HepG2 (cell line): ENCODE data around the gene BST1. TPM values are rescaled to one million over a fixed set of nuclear protein-coding genes. Genes with fewer than 3 reads are reported as not detected.

Experiments used
- ARNTL ChIP-seq: sonication (generic); formaldehyde crosslinking; IDR thresholded peaks from 2 replicates; pipeline ENCODE4 v1.4.0; 2020; ENCODE audit warnings: mild to moderate bottlenecking, missing genetic modification reagents
- ESRRA ChIP-seq: sonication (generic); formaldehyde crosslinking; IDR thresholded peaks from 2 replicates; pipeline ENCODE4 v1.5.1; 2020; ENCODE audit warnings: mild to moderate bottlenecking, low read depth, missing genetic modification reagents
- SAP130 ChIP-seq: IDR thresholded peaks from 2 replicates; pipeline ENCODE4 v1.6.1; 2016; ENCODE audit warnings: low read depth
- ZNF180 ChIP-seq: sonication (generic); formaldehyde crosslinking; IDR thresholded peaks from 2 replicates; pipeline ENCODE4 v1.4.0; 2020; ENCODE audit warnings: low read depth, missing genetic modification reagents, borderline replicate concordance
- polyA plus RNA-seq, 8 experiments: library from polyadenylated mRNA; depleted of rRNA in 3 of 8; stranded (reverse) in 7 of 8; unstranded in 1 of 8; fragments of >200 nt; fragmentation: Illumina TruSeq in 4 of 8; extraction: Trizol in 4 of 8; gene quantifications; 2 replicates each; pipeline versions ENCODE4 v1.2.1 to v1.2.3, GENCODE V29; 2011 to 2016; ENCODE audit warnings: low read depth in 4 of 8, missing spikeins in 1 of 8, mixed read lengths in 1 of 8; ENCODE audit not compliant: insufficient read depth in 1 of 8
- total RNA-seq, 5 experiments: library from RNA; depleted of rRNA; stranded (reverse); fragments of >200 nt; fragmentation: Illumina TruSeq; extraction: Trizol; gene quantifications; 2 replicates each; pipeline ENCODE4 v1.2.3, GENCODE V29; 2016; ENCODE audit warnings: low read depth in 1 of 5
- TF ChIP-seq, protein P1 (sequence below): sonication (generic); formaldehyde crosslinking; IDR thresholded peaks from 2 replicates; pipeline ENCODE4 v1.5.1; 2020; ENCODE audit warnings: mild to moderate bottlenecking, missing genetic modification reagents, borderline replicate concordance
- TF ChIP-seq, protein P2 (sequence below): sonication (generic); formaldehyde crosslinking; IDR thresholded peaks from 2 replicates; pipeline ENCODE4 v1.4.0; 2020; ENCODE audit warnings: mild to moderate bottlenecking, missing genetic modification reagents, borderline replicate concordance
- TF ChIP-seq, protein P3 (sequence below): sonication (generic); formaldehyde crosslinking; IDR thresholded peaks from 2 replicates; pipeline ENCODE4 v1.5.0; 2020; ENCODE audit warnings: missing genetic modification reagents
- TF ChIP-seq, protein P4 (sequence below): sonication (generic); formaldehyde crosslinking; IDR thresholded peaks from 2 replicates; pipeline ENCODE4 v1.8.1; 2023; ENCODE audit warnings: mild to moderate bottlenecking, missing genetic modification reagents
- TF ChIP-seq, protein P5 (sequence below): sonication (generic); formaldehyde crosslinking; IDR thresholded peaks from 2 replicates; pipeline ENCODE4; 2020; ENCODE audit warnings: missing genetic modification reagents, mild to moderate bottlenecking, borderline replicate concordance
- TF ChIP-seq, protein P6 (sequence below), 2 experiments: sonication (generic) in 1 of 2; formaldehyde crosslinking in 1 of 2; IDR thresholded peaks; 2 replicates each; pipeline versions ENCODE4 v1.6.1 to v1.9.0; 2014 to 2022; ENCODE audit warnings: antibody characterized with exemption in 1 of 2, borderline replicate concordance in 1 of 2, inconsistent platforms in 1 of 2, low read depth in 1 of 2, missing genetic modification reagents in 1 of 2

BST1 gene
- total and polyA plus RNA-seq, 2 of the 13 experiments (the other 11 are each of a cell fraction or from before 2014, with no cell fraction given), result 0.09 to 0.49 TPM

DNA sequence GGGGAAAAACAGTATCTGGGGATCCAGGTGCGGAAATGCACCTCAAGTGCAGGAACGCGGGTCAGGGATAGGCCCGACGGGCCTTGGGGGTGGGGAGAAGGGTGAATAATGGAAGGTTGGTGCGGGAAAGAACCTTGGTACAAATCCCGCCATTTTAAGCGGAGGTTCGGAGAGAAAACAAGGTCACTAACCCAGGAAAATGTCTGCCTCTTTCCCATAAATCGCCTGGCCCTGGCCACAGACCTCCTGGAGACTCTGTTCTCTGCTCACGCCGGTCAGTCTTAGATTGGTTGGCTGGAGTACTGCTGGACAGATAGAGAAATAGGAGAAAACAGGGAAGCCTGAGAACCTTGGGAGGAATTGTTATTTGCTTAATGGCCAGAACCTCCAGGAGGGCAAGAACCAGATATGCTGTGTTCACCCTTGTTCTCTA lies 46.8 kb upstream of the BST1 start (continued):
- no peak for TF ChIP-seq ARNTL (CRISPR knock-in tag)
- no peak for TF ChIP-seq ESRRA (CRISPR knock-in tag)
- no peak for TF ChIP-seq ZNF180 (CRISPR knock-in tag)
- TF ChIP-seq, protein P1, sequence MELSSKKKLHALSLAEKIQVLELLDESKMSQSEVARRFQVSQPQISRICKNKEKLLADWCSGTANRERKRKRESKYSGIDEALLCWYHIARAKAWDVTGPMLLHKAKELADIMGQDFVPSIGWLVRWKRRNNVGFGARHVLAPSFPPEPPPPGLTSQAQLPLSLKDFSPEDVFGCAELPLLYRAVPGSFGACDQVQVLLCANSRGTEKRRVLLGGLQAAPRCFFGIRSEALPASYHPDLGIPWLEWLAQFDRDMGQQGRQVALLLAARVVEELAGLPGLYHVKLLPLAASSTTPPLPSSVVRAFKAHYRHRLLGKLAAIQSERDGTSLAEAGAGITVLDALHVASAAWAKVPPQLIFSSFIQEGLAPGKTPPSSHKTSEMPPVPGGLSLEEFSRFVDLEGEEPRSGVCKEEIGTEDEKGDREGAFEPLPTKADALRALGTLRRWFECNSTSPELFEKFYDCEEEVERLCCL (CRISPR knock-in tag), result no peak
- TF ChIP-seq, protein P2, sequence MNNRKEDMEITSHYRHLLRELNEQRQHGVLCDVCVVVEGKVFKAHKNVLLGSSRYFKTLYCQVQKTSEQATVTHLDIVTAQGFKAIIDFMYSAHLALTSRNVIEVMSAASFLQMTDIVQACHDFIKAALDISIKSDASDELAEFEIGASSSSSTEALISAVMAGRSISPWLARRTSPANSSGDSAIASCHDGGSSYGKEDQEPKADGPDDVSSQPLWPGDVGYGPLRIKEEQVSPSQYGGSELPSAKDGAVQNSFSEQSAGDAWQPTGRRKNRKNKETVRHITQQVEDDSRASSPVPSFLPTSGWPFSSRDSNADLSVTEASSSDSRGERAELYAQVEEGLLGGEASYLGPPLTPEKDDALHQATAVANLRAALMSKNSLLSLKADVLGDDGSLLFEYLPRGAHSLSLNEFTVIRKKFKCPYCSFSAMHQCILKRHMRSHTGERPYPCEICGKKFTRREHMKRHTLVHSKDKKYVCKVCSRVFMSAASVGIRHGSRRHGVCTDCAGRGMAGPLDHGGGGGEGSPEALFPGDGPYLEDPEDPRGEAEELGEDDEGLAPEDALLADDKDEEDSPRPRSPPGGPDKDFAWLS (CRISPR knock-in tag), result no peak
- TF ChIP-seq, protein P3, sequence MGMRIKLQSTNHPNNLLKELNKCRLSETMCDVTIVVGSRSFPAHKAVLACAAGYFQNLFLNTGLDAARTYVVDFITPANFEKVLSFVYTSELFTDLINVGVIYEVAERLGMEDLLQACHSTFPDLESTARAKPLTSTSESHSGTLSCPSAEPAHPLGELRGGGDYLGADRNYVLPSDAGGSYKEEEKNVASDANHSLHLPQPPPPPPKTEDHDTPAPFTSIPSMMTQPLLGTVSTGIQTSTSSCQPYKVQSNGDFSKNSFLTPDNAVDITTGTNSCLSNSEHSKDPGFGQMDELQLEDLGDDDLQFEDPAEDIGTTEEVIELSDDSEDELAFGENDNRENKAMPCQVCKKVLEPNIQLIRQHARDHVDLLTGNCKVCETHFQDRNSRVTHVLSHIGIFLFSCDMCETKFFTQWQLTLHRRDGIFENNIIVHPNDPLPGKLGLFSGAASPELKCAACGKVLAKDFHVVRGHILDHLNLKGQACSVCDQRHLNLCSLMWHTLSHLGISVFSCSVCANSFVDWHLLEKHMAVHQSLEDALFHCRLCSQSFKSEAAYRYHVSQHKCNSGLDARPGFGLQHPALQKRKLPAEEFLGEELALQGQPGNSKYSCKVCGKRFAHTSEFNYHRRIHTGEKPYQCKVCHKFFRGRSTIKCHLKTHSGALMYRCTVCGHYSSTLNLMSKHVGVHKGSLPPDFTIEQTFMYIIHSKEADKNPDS (CRISPR knock-in tag), result no peak
- TF ChIP-seq, protein P4, sequence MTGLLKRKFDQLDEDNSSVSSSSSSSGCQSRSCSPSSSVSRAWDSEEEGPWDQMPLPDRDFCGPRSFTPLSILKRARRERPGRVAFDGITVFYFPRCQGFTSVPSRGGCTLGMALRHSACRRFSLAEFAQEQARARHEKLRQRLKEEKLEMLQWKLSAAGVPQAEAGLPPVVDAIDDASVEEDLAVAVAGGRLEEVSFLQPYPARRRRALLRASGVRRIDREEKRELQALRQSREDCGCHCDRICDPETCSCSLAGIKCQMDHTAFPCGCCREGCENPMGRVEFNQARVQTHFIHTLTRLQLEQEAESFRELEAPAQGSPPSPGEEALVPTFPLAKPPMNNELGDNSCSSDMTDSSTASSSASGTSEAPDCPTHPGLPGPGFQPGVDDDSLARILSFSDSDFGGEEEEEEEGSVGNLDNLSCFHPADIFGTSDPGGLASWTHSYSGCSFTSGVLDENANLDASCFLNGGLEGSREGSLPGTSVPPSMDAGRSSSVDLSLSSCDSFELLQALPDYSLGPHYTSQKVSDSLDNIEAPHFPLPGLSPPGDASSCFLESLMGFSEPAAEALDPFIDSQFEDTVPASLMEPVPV (CRISPR knock-in tag), result 0 out of 2 replicates have a peak, but pooled peaks have one; percentile 9
- TF ChIP-seq, protein P5, sequence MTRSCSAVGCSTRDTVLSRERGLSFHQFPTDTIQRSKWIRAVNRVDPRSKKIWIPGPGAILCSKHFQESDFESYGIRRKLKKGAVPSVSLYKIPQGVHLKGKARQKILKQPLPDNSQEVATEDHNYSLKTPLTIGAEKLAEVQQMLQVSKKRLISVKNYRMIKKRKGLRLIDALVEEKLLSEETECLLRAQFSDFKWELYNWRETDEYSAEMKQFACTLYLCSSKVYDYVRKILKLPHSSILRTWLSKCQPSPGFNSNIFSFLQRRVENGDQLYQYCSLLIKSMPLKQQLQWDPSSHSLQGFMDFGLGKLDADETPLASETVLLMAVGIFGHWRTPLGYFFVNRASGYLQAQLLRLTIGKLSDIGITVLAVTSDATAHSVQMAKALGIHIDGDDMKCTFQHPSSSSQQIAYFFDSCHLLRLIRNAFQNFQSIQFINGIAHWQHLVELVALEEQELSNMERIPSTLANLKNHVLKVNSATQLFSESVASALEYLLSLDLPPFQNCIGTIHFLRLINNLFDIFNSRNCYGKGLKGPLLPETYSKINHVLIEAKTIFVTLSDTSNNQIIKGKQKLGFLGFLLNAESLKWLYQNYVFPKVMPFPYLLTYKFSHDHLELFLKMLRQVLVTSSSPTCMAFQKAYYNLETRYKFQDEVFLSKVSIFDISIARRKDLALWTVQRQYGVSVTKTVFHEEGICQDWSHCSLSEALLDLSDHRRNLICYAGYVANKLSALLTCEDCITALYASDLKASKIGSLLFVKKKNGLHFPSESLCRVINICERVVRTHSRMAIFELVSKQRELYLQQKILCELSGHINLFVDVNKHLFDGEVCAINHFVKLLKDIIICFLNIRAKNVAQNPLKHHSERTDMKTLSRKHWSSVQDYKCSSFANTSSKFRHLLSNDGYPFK (CRISPR knock-in tag), result peak; percentile 9; the same call in 1 of the 2 replicates
- no peak for TF ChIP-seq SAP130
- TF ChIP-seq, protein P6, sequence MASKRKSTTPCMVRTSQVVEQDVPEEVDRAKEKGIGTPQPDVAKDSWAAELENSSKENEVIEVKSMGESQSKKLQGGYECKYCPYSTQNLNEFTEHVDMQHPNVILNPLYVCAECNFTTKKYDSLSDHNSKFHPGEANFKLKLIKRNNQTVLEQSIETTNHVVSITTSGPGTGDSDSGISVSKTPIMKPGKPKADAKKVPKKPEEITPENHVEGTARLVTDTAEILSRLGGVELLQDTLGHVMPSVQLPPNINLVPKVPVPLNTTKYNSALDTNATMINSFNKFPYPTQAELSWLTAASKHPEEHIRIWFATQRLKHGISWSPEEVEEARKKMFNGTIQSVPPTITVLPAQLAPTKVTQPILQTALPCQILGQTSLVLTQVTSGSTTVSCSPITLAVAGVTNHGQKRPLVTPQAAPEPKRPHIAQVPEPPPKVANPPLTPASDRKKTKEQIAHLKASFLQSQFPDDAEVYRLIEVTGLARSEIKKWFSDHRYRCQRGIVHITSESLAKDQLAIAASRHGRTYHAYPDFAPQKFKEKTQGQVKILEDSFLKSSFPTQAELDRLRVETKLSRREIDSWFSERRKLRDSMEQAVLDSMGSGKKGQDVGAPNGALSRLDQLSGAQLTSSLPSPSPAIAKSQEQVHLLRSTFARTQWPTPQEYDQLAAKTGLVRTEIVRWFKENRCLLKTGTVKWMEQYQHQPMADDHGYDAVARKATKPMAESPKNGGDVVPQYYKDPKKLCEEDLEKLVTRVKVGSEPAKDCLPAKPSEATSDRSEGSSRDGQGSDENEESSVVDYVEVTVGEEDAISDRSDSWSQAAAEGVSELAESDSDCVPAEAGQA (IDR thresholded peaks at IDR 0.05; ENCODE audit: low read depth), result no peak
- TF ChIP-seq, protein P6 (CRISPR knock-in tag; IDR thresholded peaks at IDR 0.05; ENCODE audit: borderline replicate concordance), result no peak
